SK-N-MC (cell line): ENCODE data around the gene PRAMEF1.
"Not testable (repeated sequence)": the region's sequence is repeated elsewhere in the genome, so short reads cannot be mapped to it uniquely, and the experiment has no call there.

Source experiments
- EZH2 ChIP-seq: fragments of 200-600 bp; sonication (generic); IDR thresholded peaks from one replicate; pipeline ENCODE4 v1.6.1; 2017; ENCODE audit warnings: antibody characterized with exemption
- FOXP2 ChIP-seq: optimal IDR thresholded peaks from 2 replicates; pipeline ENCODE3; 2011; ENCODE audit warnings: mild to moderate bottlenecking, moderate library complexity; ENCODE audit not compliant: insufficient read depth; ENCODE audit errors: extremely low read length, control extremely low read depth
- POLR2AphosphoS5 ChIP-seq: IDR thresholded peaks from 2 replicates; pipeline ENCODE4 v1.6.1; 2012; ENCODE audit warnings: mild to moderate bottlenecking, low read depth, low read length, borderline replicate concordance

DNA sequence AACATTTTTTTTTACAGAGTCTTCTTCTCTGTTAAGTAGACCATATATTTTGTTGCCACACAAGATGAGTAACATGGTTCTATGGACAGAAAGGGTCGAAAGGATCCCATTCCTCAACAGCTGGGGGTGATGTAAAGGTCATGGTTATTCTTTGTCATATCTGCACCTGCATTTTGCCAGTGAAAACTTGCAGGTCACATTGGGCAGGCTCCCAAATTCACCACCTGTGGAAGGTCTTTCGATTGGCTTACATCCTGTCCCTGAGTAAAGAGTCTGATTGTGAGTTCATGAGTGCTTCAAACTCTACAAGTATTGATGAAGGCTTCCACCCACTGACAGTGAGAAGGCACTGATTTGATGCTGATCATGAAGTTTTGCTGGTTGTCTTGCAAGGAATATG lies 42.1 kb downstream of the PRAMEF1 start:
- TF ChIP-seq POLR2AphosphoS5, FOXP2, EZH2: not testable (repeated sequence)
